22Rv1 (cell line): ENCODE data around the gene LPAR5.

Experiments used
- H3K27ac ChIP-seq: fragments of 450-650 bp; 2 replicates; pipeline ENCODE4 v1.5.1; 2017
- CTCF ChIP-seq: fragments of 450-650 bp; IDR thresholded peaks from 2 replicates; pipeline ENCODE4 v1.5.1; 2017; ENCODE audit warnings: mild to moderate bottlenecking
- ZFX ChIP-seq: fragments of 450-650 bp; IDR thresholded peaks from 2 replicates; pipeline ENCODE4 v1.6.1; 2017; ENCODE audit warnings: antibody characterized with exemption, borderline replicate concordance

LPAR5 gene

GRCh38 chr12:6662906-6663742, 27.4 kb upstream of the LPAR5 start, which contains the start of gene ING4:
ING4 (minus strand) TSS chr12:6663119; CDS start chr12:6663101, 18 bp downstream.
- TF ChIP-seq ZFX, result no peak
- TF ChIP-seq CTCF, result no peak

GRCh38 chr12:6662602-6662905, 26.8 kb upstream of the LPAR5 start:
- peak overlapping the region; percentile 82 for H3K27ac ChIP-seq
- TF ChIP-seq CTCF, result no peak

More at GRCh38 chr12:6662906-6663742, 27.4 kb upstream of the LPAR5 start, which contains the start of gene ING4:
- H3K27ac ChIP-seq, result peak within 1 kb of the TSS; percentile 82

GRCh38 chr12:6653987-6654386, 18.2 kb upstream of the LPAR5 start:
- TF ChIP-seq ZFX (no peak), CTCF (no peak)
- H3K27ac ChIP-seq, result no peak overlapping the region

GRCh38 chr12:6653342-6653741, 17.6 kb upstream of the LPAR5 start:
- H3K27ac ChIP-seq, result no peak overlapping the region
- TF ChIP-seq CTCF, result no peak

GRCh38 chr12:6652391-6652790, 16.6 kb upstream of the LPAR5 start:
- no peak overlapping the region for H3K27ac ChIP-seq
- TF ChIP-seq ZFX, result no peak
- no peak for TF ChIP-seq CTCF

- no peak overlapping the region for H3K27ac ChIP-seq
- TF ChIP-seq ZFX, result no peak
- TF ChIP-seq CTCF, result no peak
These were observed 15.1 kb upstream of the LPAR5 start for GRCh38 chr12:6650832-6651231.

GRCh38 chr12:6647083-6647604, 11.4 kb upstream of the LPAR5 start, which contains the start of gene ACRBP:
ACRBP (minus strand) TSS chr12:6647432; CDS start chr12:6647366, 66 bp downstream.
- TF ChIP-seq ZFX, result no peak
- TF ChIP-seq CTCF, result no peak
- peak within 1 kb of the TSS; percentile 63 for H3K27ac ChIP-seq
